KOPT-K1 (cell line): ENCODE data around the gene ARL6IP6.
"Not testable (repeated sequence)": the region's sequence is repeated elsewhere in the genome, so short reads cannot be mapped to it uniquely, and the experiment has no call there.

Experiments
- H3K27ac ChIP-seq: fragments of 200-600 bp; sonication (generic); 2 replicates; pipeline ENCODE4 v1.5.1; 2016; ENCODE audit warnings: antibody characterized with exemption, mild to moderate bottlenecking, low read depth, low read length; ENCODE audit not compliant: poor library complexity, severe bottlenecking
- H3K36me3 ChIP-seq: fragments of 200-600 bp; sonication (generic); 2 replicates; pipeline ENCODE4 v1.5.1; 2017; ENCODE audit warnings: antibody characterized with exemption, mild to moderate bottlenecking, low read length, moderate library complexity; ENCODE audit not compliant: insufficient read depth
- H3K9me3 ChIP-seq: fragments of 200-600 bp; sonication (generic); 2 replicates; pipeline ENCODE4 v1.5.1; 2017; ENCODE audit warnings: antibody characterized with exemption, low read length, mild to moderate bottlenecking; ENCODE audit not compliant: insufficient read depth, poor library complexity, severe bottlenecking

Gene ARL6IP6

GRCh38 chr2:152743002-152743401, 24.6 kb downstream of the ARL6IP6 start:
- H3K36me3 ChIP-seq = peaks cover 88% of the 10 kb centered on the region
- no peak overlapping the region for H3K27ac ChIP-seq

GRCh38 chr2:152747751-152748150, 29.3 kb downstream of the ARL6IP6 start:
- not testable (repeated sequence) for H3K27ac ChIP-seq, H3K9me3 ChIP-seq
- H3K36me3 ChIP-seq = peaks cover 94% of the 10 kb centered on the region

More at GRCh38 chr2:152743002-152743401, 24.6 kb downstream of the ARL6IP6 start:
- H3K9me3 ChIP-seq = peaks cover 19% of the 10 kb centered on the region

- Histone ChIP-seq H3K9me3 (no peaks in the 10 kb centered on the region), H3K27ac (no peak overlapping the region), H3K36me3 (peaks cover 98% of the 10 kb centered on the region)
Measured at GRCh38 chr2:152755029-152755428, 36.6 kb downstream of the ARL6IP6 start.

- Histone ChIP-seq H3K36me3 (peaks cover 96% of the 10 kb centered on the region), H3K27ac (no peak overlapping the region), H3K9me3 (no peaks in the 10 kb centered on the region)
Measured at GRCh38 chr2:152759290-152760072, 41.1 kb downstream of the ARL6IP6 start.

- Histone ChIP-seq H3K9me3 (no peaks in the 10 kb centered on the region), H3K27ac (no peak overlapping the region), H3K36me3 (peaks cover 94% of the 10 kb centered on the region)
Measured at GRCh38 chr2:152761214-152761613, 42.8 kb downstream of the ARL6IP6 start.

- Histone ChIP-seq H3K36me3 (peaks cover 84% of the 10 kb centered on the region), H3K9me3 (no peaks in the 10 kb centered on the region), H3K27ac (no peak overlapping the region)
Measured at GRCh38 chr2:152762202-152762601, 43.8 kb downstream of the ARL6IP6 start.

- peaks cover 74% of the 10 kb centered on the region for H3K36me3 ChIP-seq
- H3K9me3 ChIP-seq, H3K27ac ChIP-seq: not testable (repeated sequence)
Measured at GRCh38 chr2:152763208-152763607, 44.8 kb downstream of the ARL6IP6 start.

GRCh38 chr2:152763651-152764050, 45.2 kb downstream of the ARL6IP6 start:
- H3K36me3 ChIP-seq = peaks cover 70% of the 10 kb centered on the region
- no peak overlapping the region for H3K27ac ChIP-seq
- H3K9me3 ChIP-seq = no peaks in the 10 kb centered on the region

- Histone ChIP-seq H3K36me3 (peaks cover 38% of the 10 kb centered on the region), H3K27ac (no peak overlapping the region)
Measured at GRCh38 chr2:152766928-152767327, 48.5 kb downstream of the ARL6IP6 start.

GRCh38 chr2:152781175-152781574, 62.8 kb downstream of the ARL6IP6 start:
- Histone ChIP-seq H3K36me3 (no peaks in the 10 kb centered on the region), H3K27ac (no peak overlapping the region), H3K9me3 (peaks cover 3% of the 10 kb centered on the region)

More at GRCh38 chr2:152766928-152767327, 48.5 kb downstream of the ARL6IP6 start:
- no peaks in the 10 kb centered on the region for H3K9me3 ChIP-seq

- Histone ChIP-seq H3K27ac (no peak overlapping the region), H3K9me3 (peaks cover 11% of the 10 kb centered on the region), H3K36me3 (no peaks in the 10 kb centered on the region)
Measured at GRCh38 chr2:152782171-152782570, 63.8 kb downstream of the ARL6IP6 start.

- H3K9me3 ChIP-seq = peaks cover 12% of the 10 kb centered on the region
- H3K36me3 ChIP-seq = no peaks in the 10 kb centered on the region
- H3K27ac ChIP-seq = no peak overlapping the region
Measured at GRCh38 chr2:152790883-152791282, 72.5 kb downstream of the ARL6IP6 start.

- Histone ChIP-seq H3K36me3 (no peaks in the 10 kb centered on the region), H3K27ac (no peak overlapping the region), H3K9me3 (peaks cover 3% of the 10 kb centered on the region)
Measured at GRCh38 chr2:152791979-152792378, 73.6 kb downstream of the ARL6IP6 start.

- no peaks in the 10 kb centered on the region for H3K9me3 ChIP-seq
- H3K27ac ChIP-seq = no peak overlapping the region
- H3K36me3 ChIP-seq = no peaks in the 10 kb centered on the region
Measured at GRCh38 chr2:152792974-152793373, 74.6 kb downstream of the ARL6IP6 start.

- Histone ChIP-seq H3K9me3 (no peaks in the 10 kb centered on the region), H3K27ac (no peak overlapping the region), H3K36me3 (no peaks in the 10 kb centered on the region)
Measured at GRCh38 chr2:152796941-152797340, 78.5 kb downstream of the ARL6IP6 start.
